GM21515 (cell line): ENCODE measurements around the gene SLC44A3.
"Not testable (repeated sequence)": the region's sequence is repeated elsewhere in the genome, so short reads cannot be mapped to it uniquely, and the experiment has no call there.

Experiments
- ATAC-seq: cut with Tn5 transposase; IDR thresholded peaks from one replicate; pipeline ENCODE4 v1.9.1; 2021; ENCODE audit not compliant: unreplicated experiment

Gene SLC44A3

DNA sequence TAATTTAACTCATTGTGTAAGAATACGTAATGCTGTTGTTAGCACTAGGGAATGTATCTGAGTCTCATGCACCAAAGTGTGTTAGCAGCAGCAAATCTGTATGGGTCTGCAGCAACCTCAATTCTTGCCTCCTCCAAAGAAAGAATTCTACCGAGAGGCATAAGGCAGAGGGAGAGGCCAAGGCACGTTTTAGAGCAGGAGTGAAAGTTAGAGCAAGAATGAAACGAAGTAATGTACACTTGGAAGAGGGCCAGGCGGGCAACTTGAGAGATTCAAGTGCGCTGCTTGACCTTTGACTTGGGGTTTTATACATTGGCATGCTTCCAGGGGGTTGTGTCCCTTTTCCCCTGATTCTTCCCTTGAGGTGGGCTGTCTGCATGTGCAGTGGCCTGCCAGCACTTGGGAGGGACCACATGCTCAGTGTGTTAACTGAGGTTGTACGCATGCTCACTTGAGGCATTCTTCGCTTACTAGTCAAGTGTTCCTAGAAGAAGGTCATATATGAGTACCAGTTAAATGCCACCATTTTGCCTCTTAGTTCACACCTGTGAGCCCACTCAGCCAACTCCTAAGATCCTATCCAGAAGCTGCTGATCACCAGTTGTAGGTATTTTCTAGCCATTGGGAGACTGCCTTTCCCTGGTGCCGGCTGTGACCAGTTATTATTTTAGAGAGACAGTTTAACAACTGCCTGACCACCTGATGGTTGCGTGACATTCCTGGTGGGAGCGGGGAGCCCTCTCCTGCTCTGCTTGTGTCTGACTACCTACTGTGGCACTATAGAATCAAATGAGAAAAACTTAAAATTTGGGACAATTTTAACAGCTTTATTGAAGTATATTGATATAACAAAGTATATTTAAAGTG, 109.4 kb downstream of the SLC44A3 start:
- ATAC-seq: no peak

GRCh38 chr1:94931254-94931841, 111.2 kb downstream of the SLC44A3 start:
- no peak for ATAC-seq

DNA sequence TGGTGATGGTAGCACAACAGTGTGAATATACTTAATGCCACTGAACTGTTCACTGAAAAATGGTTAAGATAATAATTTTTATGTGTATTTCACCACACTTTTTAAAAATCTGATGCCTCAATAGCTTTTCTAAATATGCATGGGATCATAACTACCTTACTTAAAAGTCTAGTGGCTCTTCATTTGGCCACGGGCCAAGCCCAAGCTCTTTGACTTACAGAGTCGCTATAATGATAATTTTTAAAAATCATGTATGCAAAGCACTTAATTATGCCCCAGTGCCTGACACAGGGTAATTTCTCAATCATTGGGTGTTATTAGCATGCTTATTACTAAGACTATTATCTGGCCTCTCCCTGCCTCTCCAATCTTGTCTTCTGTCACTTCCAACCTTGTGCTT, 114.4 kb downstream of the SLC44A3 start:
- no peak for ATAC-seq

GRCh38 chr1:94935034-94935433, 114.9 kb downstream of the SLC44A3 start:
- no peak for ATAC-seq

DNA sequence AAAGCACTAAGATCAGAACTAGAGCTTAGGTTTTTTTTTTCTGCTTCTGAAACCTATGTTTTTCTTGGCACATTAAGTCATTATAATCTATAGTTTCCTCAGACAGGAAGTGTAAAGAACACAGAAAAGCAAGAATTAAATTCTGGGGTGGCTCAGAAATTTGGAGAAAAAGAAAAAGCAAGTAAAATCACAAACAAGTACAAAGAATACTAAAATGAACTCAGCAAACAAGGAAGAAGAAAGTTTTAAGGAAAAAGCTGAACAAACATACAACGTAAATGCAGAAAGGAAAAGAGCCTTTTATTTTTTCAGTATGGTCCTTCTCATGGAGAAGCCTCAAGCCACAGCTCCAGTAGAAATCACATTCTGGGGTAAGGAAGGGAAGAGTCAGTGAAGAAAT, 115.3 kb downstream of the SLC44A3 start:
- ATAC-seq: no peak

GRCh38 chr1:94936861-94937620, 116.9 kb downstream of the SLC44A3 start:
- no peak for ATAC-seq

DNA sequence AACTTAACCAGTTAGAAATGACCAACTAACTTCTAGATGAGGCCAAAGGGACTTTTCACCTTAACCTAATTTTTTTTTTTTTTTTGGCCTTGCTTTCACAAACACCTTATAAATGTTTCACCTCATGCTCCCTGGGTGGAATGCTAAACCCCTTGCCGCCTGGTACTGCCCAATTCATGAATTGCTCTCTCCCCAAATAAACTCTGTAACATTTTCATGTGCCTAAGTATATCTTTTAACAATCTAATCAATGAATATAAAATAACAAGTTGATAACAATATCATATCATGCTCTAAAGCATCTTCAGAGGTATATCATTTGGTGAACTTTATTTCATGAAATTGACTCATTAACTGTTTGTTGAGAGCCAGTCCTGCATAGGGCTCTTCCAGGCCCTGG, 117.7 kb downstream of the SLC44A3 start:
- no peak for ATAC-seq

DNA sequence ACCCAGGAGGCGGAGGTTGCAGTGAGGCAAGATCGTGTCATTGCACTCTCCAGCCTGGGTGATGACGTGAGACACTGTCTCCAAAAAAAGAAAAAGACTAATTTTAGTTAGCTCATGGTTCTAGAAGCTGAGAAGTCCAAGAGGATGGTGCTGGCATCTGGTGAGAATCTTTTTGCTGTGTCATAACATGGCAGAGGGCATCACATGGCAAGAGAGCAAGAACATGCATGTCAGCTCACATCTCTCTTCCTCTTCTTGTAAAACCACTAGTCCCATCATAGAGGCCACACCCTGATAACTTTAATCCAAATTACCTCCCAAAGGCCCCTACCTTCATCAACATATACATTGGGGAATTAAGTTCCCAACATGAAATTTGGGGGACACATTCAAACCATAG, 120.6 kb downstream of the SLC44A3 start:
- ATAC-seq: no peak

DNA sequence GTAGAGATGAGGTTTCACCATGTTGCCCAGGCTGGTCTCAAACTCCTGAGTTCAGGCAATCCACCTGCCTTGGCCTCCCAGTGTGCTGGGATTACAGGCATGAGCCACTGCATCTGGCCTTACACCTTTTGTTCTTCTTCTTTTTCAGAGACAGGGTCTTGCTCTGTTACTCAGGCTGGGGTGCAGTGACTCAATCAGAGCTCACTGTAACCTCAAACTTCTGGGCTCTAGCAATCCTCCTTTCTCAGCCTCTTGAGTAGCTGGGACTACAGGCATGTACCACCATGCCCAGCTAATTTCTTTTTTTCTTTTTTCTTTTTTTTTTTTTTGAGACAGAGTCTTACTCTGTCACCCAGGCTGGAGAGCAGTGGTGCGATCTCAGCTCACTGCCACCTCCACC, 121.3 kb downstream of the SLC44A3 start:
- ATAC-seq: not testable (repeated sequence)

DNA sequence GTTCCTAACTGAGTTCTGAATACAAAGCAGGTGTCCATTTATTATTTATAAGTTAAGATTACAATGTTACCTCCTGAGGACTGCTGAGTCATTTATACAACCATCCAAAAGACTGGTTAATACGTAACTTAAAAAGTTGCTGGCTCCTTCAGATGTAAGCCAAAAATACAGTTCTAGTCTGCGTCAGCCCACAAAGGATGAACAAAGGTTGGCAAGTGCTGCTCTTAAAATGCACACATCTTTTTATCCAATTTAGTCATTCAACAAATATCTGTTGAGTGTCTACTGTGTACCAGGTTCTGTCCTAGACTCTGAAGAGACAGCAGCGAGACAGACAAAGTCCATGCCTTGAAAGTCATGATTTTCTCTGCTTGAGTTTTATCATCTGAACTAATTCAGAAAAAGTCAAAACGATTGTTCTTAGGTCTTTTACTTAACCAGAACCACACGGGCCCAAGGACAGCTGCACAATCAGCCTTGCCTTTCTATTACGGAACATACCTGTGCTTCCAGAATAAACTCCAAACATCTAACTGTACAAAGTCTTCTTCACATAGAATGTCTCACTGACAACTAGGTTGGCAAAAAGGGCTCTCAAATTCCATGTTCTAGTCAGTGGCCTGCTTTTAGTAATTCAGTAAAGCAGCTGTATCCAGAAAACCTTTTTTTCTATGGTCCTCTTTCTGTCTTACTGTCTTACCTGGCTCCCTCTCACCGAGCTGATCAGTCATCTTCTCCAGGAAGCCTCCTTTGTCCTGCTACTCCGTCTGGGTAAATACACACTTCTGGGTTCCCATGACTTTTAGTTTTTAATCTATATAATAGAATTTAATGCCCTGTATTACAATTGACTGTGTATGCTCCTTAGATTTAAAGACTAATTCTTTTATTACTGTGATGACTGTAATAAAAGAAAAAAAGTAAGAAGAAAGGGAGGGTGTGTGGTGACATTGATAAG, 122.3 kb downstream of the SLC44A3 start:
- ATAC-seq: no peak
